Left renal cortex interstitium (tissue), 4 donors: ENCODE results near the gene TMEM158. TPM values are rescaled to one million over a fixed set of nuclear protein-coding genes. Genes with fewer than 3 reads are reported as not detected.

Experiments
- DNase-seq, 4 donors: peaks; one replicate each; pipeline ENCODE4 v3.0.0-alpha.2; 2013; ENCODE audit warnings: low read depth in 4 of 4, low spot score in 2 of 4, missing footprints in 1 of 4
- polyA plus RNA-seq, 4 donors: library from polyadenylated mRNA; unstranded; fragments of 120-200 nt; gene quantifications; one replicate each; pipeline ENCODE4 v1.2.1, GENCODE V29; 2013; ENCODE audit not compliant: insufficient read length in 4 of 4

TMEM158 gene
- polyA plus RNA-seq, 4 donors = 6.3 to 12.5 (median 7.6) TPM

- no peak for DNase-seq
These were observed 18.6 kb downstream of the TMEM158 start for GRCh38 chr3:45207446-45207845.

- DNase-seq = no peak
These were observed 21.0 kb downstream of the TMEM158 start for GRCh38 chr3:45205126-45205525.

- no peak for DNase-seq
These were observed 22.0 kb downstream of the TMEM158 start for GRCh38 chr3:45204136-45204535.

GRCh38 chr3:45199837-45200648 lies 26.0 kb downstream of the TMEM158 start:
- no peak for DNase-seq

GRCh38 chr3:45198264-45199260 lies 27.5 kb downstream of the TMEM158 start:
- no peak for DNase-seq

- no peak for DNase-seq
These were observed 31.3 kb downstream of the TMEM158 start for GRCh38 chr3:45194791-45195190.

- DNase-seq = no peak
These were observed 34.1 kb downstream of the TMEM158 start for GRCh38 chr3:45191924-45192417.

GRCh38 chr3:45191424-45191823 lies 34.7 kb downstream of the TMEM158 start:
- DNase-seq = no peak

- peak in 1 of 4 donors; percentile 44 for DNase-seq
These were observed 37.1 kb downstream of the TMEM158 start for GRCh38 chr3:45188719-45189659.

GRCh38 chr3:45187694-45188141 lies 38.4 kb downstream of the TMEM158 start:
- DNase-seq = no peak

- no peak for DNase-seq
These were observed 39.2 kb downstream of the TMEM158 start for GRCh38 chr3:45186871-45187270.

GRCh38 chr3:45185461-45185860 lies 40.6 kb downstream of the TMEM158 start:
- DNase-seq = no peak

- no peak for DNase-seq
These were observed 41.0 kb downstream of the TMEM158 start for GRCh38 chr3:45185052-45185451.

- DNase-seq = no peak
These were observed 42.2 kb downstream of the TMEM158 start for GRCh38 chr3:45183872-45184262.

GRCh38 chr3:45182915-45183871 lies 42.9 kb downstream of the TMEM158 start:
- no peak for DNase-seq

GRCh38 chr3:45181496-45181895 lies 44.6 kb downstream of the TMEM158 start:
- no peak for DNase-seq

- DNase-seq = no peak
These were observed 45.2 kb downstream of the TMEM158 start for GRCh38 chr3:45180899-45181298.

- DNase-seq = no peak
These were observed 46.0 kb downstream of the TMEM158 start for GRCh38 chr3:45180051-45180450.

- no peak for DNase-seq
These were observed 46.9 kb downstream of the TMEM158 start for GRCh38 chr3:45179163-45179562.
